ENCODE measurements around the gene MRPL42.

MRPL42 gene

GRCh38 chr12:93448796-93449195, 18.5 kb upstream of the MRPL42 start:
- Histone ChIP-seq H3K27ac (ENCODE audit: low read depth, low read length) (no peak overlapping the region), H2AFZ (ENCODE audit: low read length, unreplicated experiment) (no peak overlapping the region), H3K4me1 (ENCODE audit: control insufficient read depth, insufficient read depth, low read length, unreplicated experiment) (no peaks in the 10 kb centered on the region), H3K79me2 (ENCODE audit: control insufficient read depth, insufficient read depth, low read length, unreplicated experiment) (peaks cover 2% of the 10 kb centered on the region), H3K36me3 (ENCODE audit: insufficient read depth, low read length) (no peaks in the 10 kb centered on the region), H3K4me3 (ENCODE audit: low read depth, low read length) (no peak overlapping the region), H3K27me3 (ENCODE audit: insufficient read depth, low read length) (no peaks in the 10 kb centered on the region)

GRCh38 chr12:93449277-93449676, 18.0 kb upstream of the MRPL42 start:
- Histone ChIP-seq H3K36me3 (ENCODE audit: insufficient read depth, low read length) (no peaks in the 10 kb centered on the region), H3K27me3 (ENCODE audit: insufficient read depth, low read length) (no peaks in the 10 kb centered on the region), H3K79me2 (ENCODE audit: control insufficient read depth, insufficient read depth, low read length, unreplicated experiment) (no peaks in the 10 kb centered on the region), H3K4me1 (ENCODE audit: control insufficient read depth, insufficient read depth, low read length, unreplicated experiment) (no peaks in the 10 kb centered on the region), H3K27ac (ENCODE audit: low read depth, low read length) (no peak overlapping the region), H2AFZ (ENCODE audit: low read length, unreplicated experiment) (no peak overlapping the region), H3K4me3 (ENCODE audit: low read depth, low read length) (no peak overlapping the region)

- no peaks in the 10 kb centered on the region for H3K79me2 ChIP-seq (ENCODE audit: control insufficient read depth, insufficient read depth, low read length, unreplicated experiment)
- H3K4me3 ChIP-seq (ENCODE audit: low read depth, low read length) = no peak overlapping the region
- no peak overlapping the region for H3K27ac ChIP-seq (ENCODE audit: low read depth, low read length)
- no peaks in the 10 kb centered on the region for H3K27me3 ChIP-seq (ENCODE audit: insufficient read depth, low read length)
- no peaks in the 10 kb centered on the region for H3K4me1 ChIP-seq (ENCODE audit: control insufficient read depth, insufficient read depth, low read length, unreplicated experiment)
- no peaks in the 10 kb centered on the region for H3K36me3 ChIP-seq (ENCODE audit: insufficient read depth, low read length)
- H2AFZ ChIP-seq (ENCODE audit: low read length, unreplicated experiment) = no peak overlapping the region
Observed at GRCh38 chr12:93451423-93452158, 15.7 kb upstream of the MRPL42 start.

GRCh38 chr12:93453633-93454032, 13.7 kb upstream of the MRPL42 start:
- H3K36me3 ChIP-seq (ENCODE audit: insufficient read depth, low read length) = no peaks in the 10 kb centered on the region
- no peak overlapping the region for H3K4me3 ChIP-seq (ENCODE audit: low read depth, low read length)
- H2AFZ ChIP-seq (ENCODE audit: low read length, unreplicated experiment) = no peak overlapping the region
- H3K27me3 ChIP-seq (ENCODE audit: insufficient read depth, low read length) = no peaks in the 10 kb centered on the region
- no peak overlapping the region for H3K27ac ChIP-seq (ENCODE audit: low read depth, low read length)
- no peaks in the 10 kb centered on the region for H3K4me1 ChIP-seq (ENCODE audit: control insufficient read depth, insufficient read depth, low read length, unreplicated experiment)
- H3K79me2 ChIP-seq (ENCODE audit: control insufficient read depth, insufficient read depth, low read length, unreplicated experiment) = no peaks in the 10 kb centered on the region

GRCh38 chr12:93456077-93456476, 11.2 kb upstream of the MRPL42 start:
- no peak overlapping the region for H3K4me3 ChIP-seq (ENCODE audit: low read depth, low read length)
- H2AFZ ChIP-seq (ENCODE audit: low read length, unreplicated experiment) = no peak overlapping the region
- no peak overlapping the region for H3K27ac ChIP-seq (ENCODE audit: low read depth, low read length)
- H3K36me3 ChIP-seq (ENCODE audit: insufficient read depth, low read length) = no peaks in the 10 kb centered on the region
- H3K27me3 ChIP-seq (ENCODE audit: insufficient read depth, low read length) = no peaks in the 10 kb centered on the region
- H3K79me2 ChIP-seq (ENCODE audit: control insufficient read depth, insufficient read depth, low read length, unreplicated experiment) = no peaks in the 10 kb centered on the region
- H3K4me1 ChIP-seq (ENCODE audit: control insufficient read depth, insufficient read depth, low read length, unreplicated experiment) = no peaks in the 10 kb centered on the region

DNA sequence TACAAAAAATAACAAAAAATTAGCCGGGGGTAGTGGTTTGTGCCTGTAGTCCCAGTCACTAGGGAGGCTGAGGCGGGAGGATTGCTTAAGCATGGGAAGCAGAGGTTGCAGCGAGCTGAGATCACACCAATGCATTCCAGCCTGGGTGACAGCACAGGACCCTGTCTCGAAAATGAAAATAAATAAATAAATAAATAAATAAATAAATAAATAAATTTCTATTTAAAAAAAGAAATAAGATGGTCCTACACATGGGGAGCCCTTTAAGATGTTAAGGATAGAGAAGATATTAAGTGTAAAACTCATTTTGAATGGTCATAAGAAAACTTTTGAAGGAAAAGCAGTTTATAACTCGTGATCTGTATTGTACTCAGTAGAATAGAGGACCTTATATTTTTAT, 8.2 kb upstream of the MRPL42 start:
- Histone ChIP-seq H3K4me3 (ENCODE audit: low read depth, low read length) (no peak overlapping the region), H3K27ac (ENCODE audit: low read depth, low read length) (no peak overlapping the region), H2AFZ (ENCODE audit: low read length, unreplicated experiment) (no peak overlapping the region), H3K27me3 (ENCODE audit: insufficient read depth, low read length) (no peaks in the 10 kb centered on the region), H3K36me3 (ENCODE audit: insufficient read depth, low read length) (no peaks in the 10 kb centered on the region), H3K4me1 (ENCODE audit: control insufficient read depth, insufficient read depth, low read length, unreplicated experiment) (no peaks in the 10 kb centered on the region), H3K79me2 (ENCODE audit: control insufficient read depth, insufficient read depth, low read length, unreplicated experiment) (no peaks in the 10 kb centered on the region)

GRCh38 chr12:93460003-93460402, 7.3 kb upstream of the MRPL42 start:
- H2AFZ ChIP-seq (ENCODE audit: low read length, unreplicated experiment) = no peak overlapping the region
- no peaks in the 10 kb centered on the region for H3K79me2 ChIP-seq (ENCODE audit: control insufficient read depth, insufficient read depth, low read length, unreplicated experiment)
- no peaks in the 10 kb centered on the region for H3K27me3 ChIP-seq (ENCODE audit: insufficient read depth, low read length)
- no peak overlapping the region for H3K4me3 ChIP-seq (ENCODE audit: low read depth, low read length)
- H3K36me3 ChIP-seq (ENCODE audit: insufficient read depth, low read length) = no peaks in the 10 kb centered on the region
- H3K4me1 ChIP-seq (ENCODE audit: control insufficient read depth, insufficient read depth, low read length, unreplicated experiment) = no peaks in the 10 kb centered on the region
- no peak overlapping the region for H3K27ac ChIP-seq (ENCODE audit: low read depth, low read length)

DNA sequence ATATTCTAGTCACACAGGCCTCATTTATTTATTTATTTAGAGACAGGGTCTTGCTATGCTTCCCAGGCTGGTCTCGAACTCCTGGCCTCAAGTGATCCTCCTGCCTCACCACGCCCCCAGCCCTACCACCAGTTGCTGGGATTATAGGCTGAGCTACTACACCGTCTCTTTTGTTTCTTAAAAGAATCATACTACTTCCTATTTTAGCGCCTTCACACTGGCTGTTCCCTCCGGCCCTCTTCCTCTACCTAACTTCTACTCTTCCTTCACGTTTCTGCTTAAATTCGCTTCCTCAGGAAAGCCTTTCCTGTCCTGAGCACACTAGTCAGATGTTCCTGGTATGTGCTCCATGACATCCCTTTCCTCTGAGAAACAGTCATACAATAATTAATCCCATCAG, 6.4 kb upstream of the MRPL42 start:
- Histone ChIP-seq H3K4me1 (ENCODE audit: control insufficient read depth, insufficient read depth, low read length, unreplicated experiment) (no peaks in the 10 kb centered on the region), H2AFZ (ENCODE audit: low read length, unreplicated experiment) (no peak overlapping the region), H3K79me2 (ENCODE audit: control insufficient read depth, insufficient read depth, low read length, unreplicated experiment) (no peaks in the 10 kb centered on the region), H3K27me3 (ENCODE audit: insufficient read depth, low read length) (no peaks in the 10 kb centered on the region), H3K4me3 (ENCODE audit: low read depth, low read length) (no peak overlapping the region), H3K27ac (ENCODE audit: low read depth, low read length) (no peak overlapping the region), H3K36me3 (ENCODE audit: insufficient read depth, low read length) (no peaks in the 10 kb centered on the region)

DNA sequence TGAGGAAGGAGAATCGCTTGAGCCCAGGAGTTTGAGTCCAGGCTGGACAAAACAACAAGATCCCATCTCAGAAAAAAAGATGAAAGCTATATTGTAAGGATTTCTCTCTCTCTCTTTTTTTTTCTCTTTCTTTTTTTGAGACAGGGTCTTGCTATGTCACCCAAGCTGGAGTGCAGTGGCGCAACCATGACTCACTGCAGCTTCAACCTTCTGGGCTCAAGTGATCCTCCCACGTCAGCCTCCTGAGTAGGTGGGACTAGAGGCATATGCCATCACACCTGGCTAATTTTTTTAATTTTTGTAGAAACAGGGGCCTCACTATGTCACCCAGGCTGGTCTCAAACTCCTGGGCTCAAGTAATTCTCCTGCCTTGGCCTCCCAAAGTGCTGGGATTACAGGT, 5.8 kb upstream of the MRPL42 start:
- H3K4me3 ChIP-seq (ENCODE audit: low read depth, low read length) = no peak overlapping the region
- no peak overlapping the region for H3K27ac ChIP-seq (ENCODE audit: low read depth, low read length)
- no peak overlapping the region for H2AFZ ChIP-seq (ENCODE audit: low read length, unreplicated experiment)
- no peaks in the 10 kb centered on the region for H3K36me3 ChIP-seq (ENCODE audit: insufficient read depth, low read length)
- no peaks in the 10 kb centered on the region for H3K27me3 ChIP-seq (ENCODE audit: insufficient read depth, low read length)
- no peaks in the 10 kb centered on the region for H3K79me2 ChIP-seq (ENCODE audit: control insufficient read depth, insufficient read depth, low read length, unreplicated experiment)
- H3K4me1 ChIP-seq (ENCODE audit: control insufficient read depth, insufficient read depth, low read length, unreplicated experiment) = no peaks in the 10 kb centered on the region

GRCh38 chr12:93465841-93466240, 1.5 kb upstream of the MRPL42 start:
- peaks cover 4% of the 10 kb centered on the region; the same call in 1 of the 2 replicates for H3K36me3 ChIP-seq (ENCODE audit: insufficient read depth, low read length)
- H3K79me2 ChIP-seq (ENCODE audit: control insufficient read depth, insufficient read depth, low read length, unreplicated experiment) = peaks cover 34% of the 10 kb centered on the region
- H3K4me1 ChIP-seq (ENCODE audit: control insufficient read depth, insufficient read depth, low read length, unreplicated experiment) = peaks cover 11% of the 10 kb centered on the region
- H3K4me3 ChIP-seq (ENCODE audit: low read depth, low read length) = no peak overlapping the region
- no peak overlapping the region for H2AFZ ChIP-seq (ENCODE audit: low read length, unreplicated experiment)
- H3K27ac ChIP-seq (ENCODE audit: low read depth, low read length) = no peak overlapping the region
- no peaks in the 10 kb centered on the region for H3K27me3 ChIP-seq (ENCODE audit: insufficient read depth, low read length)

GRCh38 chr12:93466625-93467350, 526 bp upstream of the MRPL42 start:
- peaks cover 11% of the 10 kb centered on the region for H3K4me1 ChIP-seq (ENCODE audit: control insufficient read depth, insufficient read depth, low read length, unreplicated experiment)
- peak overlapping the region; percentile 58 for H2AFZ ChIP-seq (ENCODE audit: low read length, unreplicated experiment)
- H3K27ac ChIP-seq (ENCODE audit: low read depth, low read length) = no peak overlapping the region
- no peaks in the 10 kb centered on the region for H3K27me3 ChIP-seq (ENCODE audit: insufficient read depth, low read length)
- H3K79me2 ChIP-seq (ENCODE audit: control insufficient read depth, insufficient read depth, low read length, unreplicated experiment) = peaks cover 36% of the 10 kb centered on the region
- H3K36me3 ChIP-seq (ENCODE audit: insufficient read depth, low read length) = peaks cover 4% of the 10 kb centered on the region; the same call in 1 of the 2 replicates
- H3K4me3 ChIP-seq (ENCODE audit: low read depth, low read length) = peak overlapping the region; percentile 90
